Kidney glomerular epithelial cell (primary cell): ENCODE results near the gene ABI3BP.

Source experiments
- DNase-seq: peaks from one replicate; lab custom pipeline; 2025; lab: John Stamatoyannopoulos, UW

The ABI3BP gene

DNA sequence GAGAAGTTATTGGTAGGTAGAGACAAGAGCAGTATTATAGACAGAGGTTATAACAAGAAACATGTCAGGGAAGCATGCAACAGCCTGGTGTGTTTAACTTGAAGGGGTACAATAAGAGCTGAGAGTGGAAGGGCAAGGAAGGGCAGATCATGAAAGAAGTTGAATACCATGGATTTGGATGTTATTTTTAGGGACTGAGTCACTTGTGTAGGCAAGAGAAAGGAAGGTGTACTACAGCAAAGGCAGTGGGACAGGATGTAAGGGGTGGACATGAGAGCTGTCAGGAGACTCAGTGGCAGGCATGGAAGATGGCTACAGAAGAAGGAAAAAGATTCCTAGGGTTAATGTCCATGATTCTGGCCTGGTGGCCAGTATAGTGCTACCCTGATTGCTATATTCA lies 217.6 kb downstream of the ABI3BP start:
- no peak for DNase-seq

DNA sequence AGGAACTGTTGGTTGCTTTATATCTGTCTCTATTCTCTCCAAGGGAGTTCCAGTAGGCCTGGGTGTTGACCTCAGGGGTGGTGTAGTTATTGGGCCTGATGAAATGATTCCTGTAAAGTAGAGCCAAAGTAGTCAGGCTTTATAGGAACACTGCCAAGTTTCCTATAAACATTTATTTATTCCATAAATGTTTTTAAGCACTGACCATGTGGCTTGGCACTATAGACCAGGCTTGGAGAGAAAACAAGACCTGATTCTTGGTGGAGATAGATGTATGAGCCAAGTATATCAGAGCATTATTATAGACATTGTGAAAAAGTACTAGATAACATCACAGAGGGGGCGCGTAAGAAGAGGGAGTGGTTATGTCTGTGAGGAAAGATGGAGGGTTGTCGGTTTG lies 218.0 kb downstream of the ABI3BP start:
- no peak for DNase-seq

DNA sequence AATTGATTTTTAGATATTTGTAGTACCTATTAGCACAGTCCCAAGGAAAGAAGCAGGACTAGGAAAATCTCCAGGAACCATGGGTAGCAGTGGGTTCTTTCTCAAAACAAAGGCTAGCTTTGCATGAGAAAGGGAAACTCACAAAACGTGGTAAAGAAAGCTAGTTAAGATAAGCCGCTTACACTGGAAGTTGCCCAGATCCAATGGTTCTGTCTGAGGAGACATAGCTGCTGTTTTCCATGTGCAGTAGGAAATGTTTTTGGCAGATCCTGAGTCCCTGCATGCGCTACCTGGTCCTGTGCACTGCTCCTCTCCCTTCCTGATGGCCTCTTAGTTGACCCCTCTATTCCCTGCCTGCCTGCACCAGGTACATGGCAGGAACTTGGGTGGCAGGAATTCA lies 223.5 kb downstream of the ABI3BP start:
- DNase-seq: no peak

DNA sequence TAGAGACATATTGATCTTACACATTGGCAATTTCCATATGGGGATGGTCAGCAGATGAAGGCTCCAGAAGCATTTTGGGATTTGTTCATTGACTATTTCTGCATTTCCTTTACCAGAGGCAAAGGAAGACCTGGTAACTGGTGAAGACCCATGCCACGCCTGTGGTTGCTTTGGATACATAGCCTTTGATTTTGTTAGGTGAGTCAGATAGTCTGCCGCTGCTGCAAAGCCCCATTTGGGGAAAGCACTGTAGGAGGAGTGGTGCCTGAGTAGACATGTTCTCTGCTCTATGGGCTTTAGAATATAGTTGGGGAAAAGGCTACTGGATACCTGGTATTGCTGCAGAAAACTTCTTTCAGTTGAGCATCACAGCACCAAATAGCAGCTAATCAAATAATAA lies 227.2 kb downstream of the ABI3BP start:
- no peak for DNase-seq

DNA sequence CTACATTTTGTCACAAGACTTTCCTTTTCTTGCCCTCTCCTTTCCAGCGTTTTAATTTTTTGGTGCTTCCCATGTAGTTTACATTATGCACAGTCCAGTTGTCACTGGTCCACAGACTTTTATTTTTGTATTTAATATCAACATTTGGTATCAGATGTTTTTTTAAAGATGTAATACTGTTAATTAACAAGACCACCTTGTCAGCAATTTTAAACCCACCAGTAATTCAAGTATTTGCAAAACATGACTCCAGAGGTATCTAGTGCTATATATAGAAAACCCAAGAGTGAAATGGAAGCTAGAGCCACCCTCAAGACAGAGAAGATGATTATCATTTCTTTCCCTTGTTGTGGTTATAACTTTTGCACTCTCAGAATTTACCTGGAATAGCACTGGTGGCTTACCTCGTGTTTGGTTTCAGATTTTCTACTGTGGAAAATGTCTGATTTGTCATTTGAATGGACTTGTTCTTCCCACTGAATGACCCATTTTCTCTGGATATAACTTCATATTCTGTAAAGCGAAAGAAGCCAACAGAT lies 227.7 kb downstream of the ABI3BP start:
- no peak for DNase-seq

DNA sequence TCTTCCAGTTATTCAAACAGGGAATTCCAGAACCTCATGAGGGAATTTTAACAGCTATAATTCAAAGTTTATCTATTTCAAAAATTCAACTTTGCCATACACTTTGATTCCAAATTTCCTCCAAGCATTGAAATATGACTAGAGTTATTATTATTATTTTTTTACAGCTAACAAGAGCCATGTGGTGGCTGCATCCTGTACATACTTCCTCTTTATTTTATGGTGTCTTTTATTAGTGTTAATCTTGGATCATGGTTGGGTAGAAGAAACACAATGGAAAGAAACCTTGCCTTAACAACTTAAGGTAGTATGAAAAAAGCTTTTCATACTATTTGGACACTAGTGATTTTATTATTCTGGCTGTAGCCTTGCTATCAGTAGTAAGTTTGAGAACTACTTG lies 231.3 kb downstream of the ABI3BP start:
- DNase-seq: no peak

DNA sequence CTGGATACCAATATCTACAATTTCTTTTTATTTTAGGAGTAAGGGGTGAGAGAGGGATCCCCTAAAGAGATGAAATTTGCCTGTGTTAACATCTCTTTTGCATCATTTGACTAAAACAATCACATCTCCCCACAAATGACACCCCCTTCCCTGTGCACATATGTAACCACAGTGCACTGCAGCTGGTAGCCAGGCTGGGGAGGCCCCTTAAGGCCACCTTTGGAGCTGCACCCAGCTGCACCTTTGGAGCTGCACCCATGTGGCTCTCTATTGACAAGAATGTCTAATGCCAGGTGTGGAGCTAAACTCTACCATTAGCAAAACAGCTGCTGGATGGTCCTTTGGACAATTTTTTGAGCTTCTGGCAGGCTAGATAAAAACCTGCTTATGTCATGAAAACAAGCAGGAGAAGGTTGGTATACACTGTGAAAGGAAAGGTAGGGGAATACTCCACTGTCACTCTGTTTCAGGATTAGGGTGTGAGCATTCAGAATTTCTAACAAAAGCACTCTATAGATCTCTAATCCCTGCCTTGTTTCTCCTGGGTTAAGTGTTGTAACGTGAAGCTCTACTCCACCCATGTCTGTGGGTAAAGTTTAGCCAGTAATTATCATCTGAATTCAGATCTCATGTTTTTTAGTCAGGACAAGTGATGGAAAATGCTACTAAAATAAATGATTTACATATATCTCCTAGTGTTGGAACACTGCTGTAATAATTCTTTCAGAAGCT lies 231.8 kb downstream of the ABI3BP start:
- no peak for DNase-seq

DNA sequence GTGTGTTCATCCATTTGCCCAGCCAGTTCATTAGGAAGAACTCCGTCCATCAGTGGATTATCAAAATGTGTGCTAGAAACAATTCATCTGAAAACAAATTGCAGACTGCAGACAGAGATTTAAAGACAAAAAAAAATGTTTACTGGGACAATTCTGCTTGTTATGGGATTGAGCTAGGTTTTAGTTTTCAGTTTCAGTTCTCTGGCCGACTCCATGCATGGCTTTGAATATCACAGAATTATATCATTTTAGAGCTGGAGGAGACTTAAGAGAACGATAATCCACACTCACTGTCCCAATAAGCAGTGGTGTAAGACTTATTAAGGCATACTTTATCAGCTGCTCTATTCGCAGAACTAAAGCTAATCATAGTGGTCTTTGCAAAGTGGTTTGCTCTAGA lies 232.8 kb downstream of the ABI3BP start:
- no peak for DNase-seq

DNA sequence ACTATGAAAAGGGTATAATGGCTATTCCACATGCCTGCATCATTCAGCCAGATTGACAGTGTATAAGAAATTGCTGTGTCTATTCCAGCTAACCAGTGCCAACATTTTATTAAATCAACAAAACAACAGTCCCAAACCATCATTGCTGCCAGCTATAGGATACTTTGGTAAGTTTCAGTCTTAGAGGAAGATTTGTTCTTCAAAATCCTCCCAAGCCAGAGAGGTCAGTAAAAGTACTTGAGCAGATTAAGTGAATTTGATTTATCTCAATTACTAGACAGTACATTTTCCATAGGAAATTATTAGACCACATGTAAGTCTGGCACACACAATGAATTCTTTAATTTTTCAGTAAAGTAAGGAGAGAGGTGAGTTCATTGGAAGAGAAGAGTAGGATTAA lies 233.3 kb downstream of the ABI3BP start:
- no peak for DNase-seq

DNA sequence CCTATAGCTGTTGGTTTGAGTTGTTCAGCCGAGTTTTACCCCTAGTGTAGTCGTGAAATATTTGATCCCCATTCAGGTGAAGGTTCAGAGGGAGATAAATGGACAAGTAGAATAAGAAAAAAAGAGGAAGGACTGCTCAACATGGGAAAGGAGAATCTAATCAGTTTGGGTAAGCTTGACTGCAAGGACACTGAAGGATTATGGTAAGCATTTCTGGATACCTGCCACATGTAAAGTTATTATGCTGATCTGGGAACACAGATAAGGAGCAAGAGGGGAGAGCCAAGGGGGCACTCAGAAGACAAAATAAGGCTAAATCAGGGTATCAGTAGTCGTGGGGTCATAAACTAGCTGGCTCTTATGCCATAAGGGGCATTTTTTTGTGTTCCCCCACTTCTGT lies 234.1 kb downstream of the ABI3BP start:
- DNase-seq: no peak

DNA sequence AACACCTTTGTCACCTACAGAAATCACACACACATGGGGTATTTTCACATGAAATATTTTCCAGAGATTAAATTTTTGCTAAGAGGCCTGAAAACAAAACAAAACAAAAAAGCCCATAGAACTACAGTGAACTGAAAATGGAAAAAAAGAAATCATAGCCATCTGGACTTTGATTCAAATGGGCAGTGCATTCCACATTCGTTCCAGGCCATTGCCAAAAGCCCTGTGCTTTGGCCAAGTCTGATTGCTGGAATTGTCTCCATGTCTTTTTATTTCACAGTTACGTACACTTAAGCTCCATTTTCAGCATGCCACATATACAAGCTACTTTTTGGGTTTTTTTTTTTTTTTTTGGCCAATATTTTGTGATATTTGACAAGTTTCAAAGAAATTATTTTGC lies 236.8 kb downstream of the ABI3BP start:
- DNase-seq: no peak

DNA sequence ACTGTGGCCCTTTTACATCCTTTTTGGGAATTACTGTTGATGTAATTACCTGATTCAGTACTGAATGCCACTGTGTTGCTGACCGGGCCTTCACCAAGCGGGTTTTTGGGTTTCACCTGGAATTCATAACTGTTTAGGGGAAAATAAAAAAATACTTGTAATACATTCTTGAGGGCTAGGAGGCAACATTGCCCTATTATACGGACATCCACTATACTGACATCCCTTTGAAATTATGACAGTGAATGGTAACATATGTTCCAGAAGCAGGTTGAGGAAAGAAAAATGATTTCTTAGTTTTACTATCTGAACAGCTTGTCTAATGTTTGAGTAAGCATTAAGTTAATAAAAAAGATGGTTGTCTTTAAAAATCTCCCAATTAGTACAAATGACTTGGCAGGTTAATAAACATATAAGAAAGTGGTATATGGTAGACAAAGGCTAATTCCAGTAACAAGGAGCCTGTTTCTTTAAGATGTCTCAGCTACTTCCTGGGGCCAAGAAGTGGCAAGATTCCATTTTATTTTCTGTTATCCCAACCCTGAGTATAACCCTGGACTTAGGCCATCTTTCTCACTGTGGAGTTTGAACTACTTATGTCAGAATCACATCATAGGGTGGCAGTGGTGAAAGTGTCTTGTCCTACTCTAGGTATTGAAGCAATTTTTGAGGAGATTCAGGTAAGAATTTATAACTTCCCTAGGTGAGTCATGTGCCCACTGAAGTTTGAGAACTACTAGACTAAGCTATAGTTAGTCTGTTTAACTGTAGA lies 238.5 kb downstream of the ABI3BP start:
- DNase-seq: no peak

DNA sequence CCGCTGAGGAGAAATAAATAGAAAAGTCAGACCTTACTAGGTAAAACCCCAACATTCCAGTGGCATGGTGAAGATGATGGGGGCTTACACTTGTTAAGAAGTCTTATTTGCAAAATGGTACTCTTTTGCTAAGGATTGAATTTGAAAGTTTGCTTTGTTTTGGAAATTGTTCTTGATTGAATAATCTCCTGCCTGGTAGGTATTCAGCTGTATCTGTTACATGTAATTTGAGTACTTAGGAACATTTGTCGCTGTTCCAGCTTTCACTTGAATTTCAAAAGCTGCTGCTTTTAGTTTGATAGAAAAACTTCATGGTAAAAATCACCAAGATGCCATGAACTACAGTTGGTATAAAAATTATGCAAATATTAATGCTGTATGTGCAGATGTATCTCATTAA lies 239.4 kb downstream of the ABI3BP start:
- DNase-seq: no peak

DNA sequence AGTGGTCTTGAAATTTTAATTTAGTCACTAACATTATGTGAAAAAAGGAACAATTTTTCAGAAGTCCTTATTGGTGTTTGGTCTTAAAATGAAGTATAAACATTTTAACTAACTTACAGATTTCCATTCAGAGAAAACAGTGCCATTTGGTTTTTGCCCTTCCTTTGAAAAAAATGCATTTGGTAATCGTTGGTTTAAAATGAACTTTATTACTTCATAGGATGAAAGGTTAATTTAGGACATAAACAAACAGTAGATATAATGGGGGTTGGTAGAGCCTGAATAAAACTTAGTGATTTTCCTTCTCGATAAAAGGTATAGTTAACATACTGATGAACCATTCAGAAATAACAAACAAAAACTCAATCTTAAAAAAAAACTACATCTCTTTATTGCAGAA lies 244.3 kb downstream of the ABI3BP start:
- DNase-seq: no peak

DNA sequence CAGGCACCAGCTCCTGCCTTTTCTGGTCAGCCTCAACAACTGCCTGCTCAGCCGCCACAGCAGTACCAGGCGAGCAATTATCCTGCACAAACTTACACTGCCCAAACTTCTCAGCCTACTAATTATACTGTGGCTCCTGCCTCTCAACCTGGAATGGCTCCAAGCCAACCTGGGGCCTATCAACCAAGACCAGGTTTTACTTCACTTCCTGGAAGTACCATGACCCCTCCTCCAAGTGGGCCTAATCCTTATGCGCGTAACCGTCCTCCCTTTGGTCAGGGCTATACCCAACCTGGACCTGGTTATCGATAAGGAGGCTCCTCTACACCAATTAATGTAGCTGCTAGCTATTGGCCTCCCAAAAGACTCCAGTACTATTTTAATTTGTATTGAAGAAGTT lies 245.0 kb downstream of the ABI3BP start:
- DNase-seq: no peak

DNA sequence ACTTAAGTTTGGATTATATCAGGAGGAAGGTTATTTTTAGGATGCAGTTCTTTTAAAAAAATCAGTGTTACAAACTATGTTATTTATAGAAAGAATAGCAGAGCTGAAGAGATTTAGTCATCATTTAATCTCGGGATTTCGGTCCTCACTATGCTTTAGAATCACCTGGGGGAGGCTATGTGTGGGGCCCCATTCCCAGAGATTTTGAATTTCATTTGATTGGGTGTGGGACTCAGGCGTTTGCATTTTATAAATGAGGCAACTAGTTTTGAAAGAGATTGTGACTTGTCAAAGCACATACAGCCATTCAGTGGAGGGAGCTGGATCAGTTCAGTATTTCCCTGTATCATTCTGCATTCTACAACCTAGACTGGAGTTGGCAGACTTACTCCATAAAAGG lies 247.1 kb downstream of the ABI3BP start:
- DNase-seq: no peak

DNA sequence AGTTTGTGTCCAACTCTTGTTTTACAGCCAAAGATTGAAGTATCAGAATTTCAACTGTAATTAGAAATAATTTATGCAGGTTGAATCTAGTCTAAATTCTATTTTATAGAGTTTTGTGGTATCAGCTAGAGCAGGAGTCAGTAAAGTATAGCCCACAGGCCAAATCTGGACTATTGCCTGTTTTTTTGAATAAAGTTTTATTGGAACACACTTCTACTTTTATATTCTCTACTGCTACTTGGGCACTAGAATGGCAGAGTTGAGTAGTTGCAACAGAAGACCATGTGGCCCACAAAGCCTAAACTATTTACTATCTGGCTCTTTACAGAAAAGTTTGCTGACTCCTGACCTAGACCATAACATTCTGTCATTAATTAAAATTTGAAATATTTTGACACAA lies 247.6 kb downstream of the ABI3BP start:
- no peak for DNase-seq

DNA sequence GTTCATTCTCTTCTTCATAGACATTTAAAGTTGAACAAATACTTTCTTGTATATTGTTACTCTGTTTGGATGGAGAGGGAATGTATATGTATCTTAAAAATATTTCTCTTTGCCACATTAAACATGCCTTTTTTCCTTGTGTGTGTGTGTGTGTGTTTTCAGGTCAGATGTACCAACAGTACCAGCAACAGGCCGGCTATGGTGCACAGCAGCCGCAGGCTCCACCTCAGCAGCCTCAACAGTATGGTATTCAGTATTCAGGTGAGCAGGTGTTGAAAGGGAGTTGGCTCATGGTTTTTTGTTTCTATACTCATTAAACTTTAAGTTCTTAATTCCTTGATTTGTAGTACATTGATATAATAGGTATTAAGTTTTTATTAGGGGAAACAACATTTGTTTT lies 248.6 kb downstream of the ABI3BP start:
- no peak for DNase-seq

DNA sequence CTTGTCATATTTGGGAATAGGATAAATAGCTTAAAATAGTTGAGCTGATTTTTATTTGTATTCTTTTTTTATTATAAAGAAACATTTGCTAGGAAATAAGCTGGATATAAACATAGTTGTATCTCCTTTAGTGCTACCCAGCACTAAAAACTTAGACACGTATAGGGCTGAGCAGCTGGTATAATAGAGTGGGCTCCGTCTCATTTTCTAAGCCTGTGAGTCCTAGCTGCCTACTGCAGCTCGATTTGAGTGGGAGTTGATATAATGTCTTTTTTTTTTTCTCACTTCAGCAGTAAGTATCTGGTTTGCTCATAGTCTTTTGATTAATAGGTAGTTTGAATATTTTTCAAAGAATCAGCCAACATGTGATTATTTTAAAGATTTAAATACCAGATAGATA lies 249.7 kb downstream of the ABI3BP start:
- no peak for DNase-seq

DNA sequence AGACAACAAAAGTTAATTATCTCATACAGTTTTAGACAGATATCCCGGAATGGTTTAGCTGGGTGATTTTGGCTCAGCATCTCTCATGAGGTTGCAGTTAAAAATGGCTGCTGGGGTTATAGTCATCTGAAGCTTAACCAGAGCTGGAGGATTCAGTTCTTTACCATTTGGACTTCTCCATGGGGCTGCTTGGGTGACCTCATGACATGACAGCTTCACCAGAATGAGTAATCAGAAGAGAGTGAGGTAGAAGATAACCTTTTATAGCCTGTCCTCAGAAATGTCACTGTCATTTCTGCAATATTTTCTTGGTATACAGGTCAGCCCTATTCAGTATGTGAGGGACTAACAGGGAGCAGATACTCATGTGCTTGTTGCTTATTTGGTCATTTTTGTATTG lies 253.0 kb downstream of the ABI3BP start:
- no peak for DNase-seq

DNA sequence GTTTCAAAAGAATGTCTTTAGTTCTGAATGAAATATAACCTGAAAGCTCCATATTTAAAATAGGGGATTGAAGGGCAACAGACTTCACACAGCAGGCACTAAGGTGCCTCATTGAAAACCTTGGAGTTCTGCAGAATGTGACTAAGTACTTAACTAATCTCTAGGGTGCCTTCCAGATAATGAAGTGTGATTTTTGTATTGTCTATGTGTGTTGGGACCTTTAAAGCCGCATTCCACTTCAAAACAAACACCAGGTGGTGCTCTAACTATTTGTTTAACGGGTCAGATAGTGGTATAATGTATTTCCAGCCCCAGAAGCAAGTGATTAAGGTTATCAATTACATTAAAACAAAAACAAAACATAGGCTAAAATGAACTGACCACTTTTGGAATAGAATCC lies 255.9 kb downstream of the ABI3BP start:
- no peak for DNase-seq

DNA sequence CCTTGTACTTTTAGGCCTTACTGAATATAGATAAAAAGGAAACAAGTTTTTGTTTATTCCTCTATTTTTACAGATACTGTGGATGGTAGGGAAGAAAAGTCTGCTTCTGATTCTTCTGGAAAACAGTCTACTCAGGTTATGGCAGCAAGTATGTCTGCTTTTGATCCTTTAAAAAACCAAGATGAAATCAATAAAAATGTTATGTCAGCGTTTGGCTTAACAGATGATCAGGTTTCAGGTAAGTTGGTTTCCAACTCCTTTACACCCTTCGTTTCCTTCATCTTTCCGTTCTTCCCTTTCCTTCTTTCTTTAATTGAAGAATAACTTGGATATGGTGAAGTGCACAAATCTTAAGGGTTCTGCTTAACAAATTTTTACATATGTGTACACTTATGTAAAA lies 260.8 kb downstream of the ABI3BP start:
- no peak for DNase-seq

DNA sequence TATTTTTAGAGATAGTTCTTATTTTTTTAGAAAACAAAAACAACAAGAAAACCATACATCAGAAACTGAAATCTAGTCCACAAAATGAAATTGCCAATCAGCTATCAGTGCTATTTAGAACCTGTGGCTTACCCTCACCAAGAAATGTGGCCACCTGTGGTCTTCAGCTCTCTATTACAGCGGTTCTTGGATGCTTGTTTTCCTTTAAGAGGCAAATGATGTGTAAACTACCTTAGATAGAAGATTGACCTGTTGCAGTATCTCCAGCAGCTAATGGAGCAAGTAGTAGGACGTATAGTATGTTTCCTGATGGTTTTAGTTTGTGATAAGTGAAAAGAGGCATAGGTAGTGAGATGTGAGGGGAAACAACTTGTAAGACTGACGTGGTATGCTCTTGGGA lies 262.7 kb downstream of the ABI3BP start:
- no peak for DNase-seq

DNA sequence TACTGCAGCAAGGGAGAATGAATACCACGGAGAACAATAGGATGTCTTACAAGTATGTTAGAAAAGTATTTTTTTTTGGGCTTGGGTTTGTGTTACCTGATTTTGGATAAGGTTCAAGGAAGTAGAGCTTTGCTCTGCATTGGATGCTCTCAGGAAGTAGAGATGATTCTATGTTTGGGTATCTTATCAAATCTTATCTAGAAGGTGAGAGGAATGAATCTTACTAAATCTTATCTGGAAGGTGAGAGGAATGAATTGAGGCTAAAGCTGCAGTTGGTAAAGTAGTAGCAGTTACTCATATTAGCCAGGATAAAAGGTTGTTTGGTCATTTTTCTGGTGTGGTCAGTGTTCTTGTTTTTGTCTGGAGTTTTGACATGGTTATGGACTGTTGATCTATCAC lies 266.5 kb downstream of the ABI3BP start:
- DNase-seq: no peak
